Mesothelial cell of epicardium (in vitro differentiated cells): ENCODE results near the gene PAGR1. TPM values are rescaled to one million over a fixed set of nuclear protein-coding genes. Genes with fewer than 3 reads are reported as not detected.

Source experiments
- DNase-seq, 2 experiments: peaks; one replicate each; pipeline ENCODE4 v3.0.0; 2021; ENCODE audit warnings: low spot score in 2 of 2; ENCODE audit not compliant: unreplicated experiment in 2 of 2
- H3K27ac Mint-ChIP-seq: 2 replicates; pipeline ENCODE4 v1.8.0; 2021; ENCODE audit warnings: mixed read lengths
- H3K27me3 Mint-ChIP-seq: 2 replicates; pipeline ENCODE4 v1.8.0; 2021; ENCODE audit warnings: low read depth, mixed read lengths
- H3K36me3 Mint-ChIP-seq: 2 replicates; pipeline ENCODE4 v1.8.0; 2021; ENCODE audit warnings: mixed read lengths
- H3K4me1 Mint-ChIP-seq: 2 replicates; pipeline ENCODE4 v1.8.0; 2021; ENCODE audit warnings: mixed read lengths
- H3K4me3 Mint-ChIP-seq: 2 replicates; pipeline ENCODE4 v1.8.0; 2021; ENCODE audit warnings: mild to moderate bottlenecking, moderate library complexity, mixed read lengths
- H3K9me3 Mint-ChIP-seq: 2 replicates; pipeline ENCODE4 v1.8.0; 2021; ENCODE audit warnings: mixed read lengths
- total RNA-seq: library from RNA; stranded (reverse); gene quantifications from 3 replicates; pipeline ENCODE4 v1.2.1, GENCODE V29; 2021
- TF ChIP-seq, protein P1 (sequence below): fragments of 200-600 bp; sonication (generic); IDR thresholded peaks from one replicate; pipeline ENCODE4 v1.5.0; 2021; ENCODE audit warnings: antibody characterized with exemption; ENCODE audit not compliant: unreplicated experiment

PAGR1 gene
- total RNA-seq, 1 donor from 2014 or later, result 43.8 TPM

DNA sequence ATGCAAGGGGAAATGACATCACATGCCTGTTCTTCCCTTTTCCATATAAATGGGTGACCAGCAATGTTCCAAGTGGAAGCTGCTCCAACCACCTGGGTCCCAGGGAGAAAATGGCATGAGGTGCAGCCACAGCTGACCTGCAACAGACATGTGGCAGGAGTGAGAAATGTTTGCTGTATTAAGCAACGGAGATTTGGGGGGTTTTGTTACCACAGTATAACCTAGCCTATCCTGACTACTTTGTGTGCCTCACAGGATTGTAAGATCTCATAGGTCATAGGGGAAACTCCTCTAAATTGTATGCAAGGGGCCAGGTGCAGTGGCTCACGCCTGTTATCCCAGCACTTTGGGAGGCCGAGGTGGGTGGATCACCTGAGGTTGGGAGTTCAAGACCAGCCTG, 35.0 kb downstream of the PAGR1 start:
- peaks cover 16% of the 10 kb centered on the region for H3K4me1 Mint-ChIP-seq

DNA sequence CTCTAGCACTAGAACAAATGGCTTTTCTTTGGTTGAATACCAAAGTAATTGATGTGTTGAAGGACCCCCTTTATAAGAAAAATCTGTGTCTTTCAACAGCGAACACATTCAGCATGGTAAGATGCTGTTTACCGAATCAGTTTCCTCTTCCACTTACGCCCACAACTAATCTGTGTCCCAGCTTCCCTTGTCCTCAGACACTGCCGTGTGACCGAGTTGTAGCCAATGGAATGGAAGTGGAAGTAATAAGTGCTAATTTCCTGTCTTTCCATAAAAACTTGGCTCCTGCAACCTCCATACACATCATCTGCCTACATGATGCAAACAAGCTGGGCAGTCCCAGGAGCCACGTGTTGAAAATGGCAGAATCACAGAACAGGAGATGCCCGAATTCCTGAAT, 36.7 kb downstream of the PAGR1 start:
- H3K9me3 Mint-ChIP-seq, result no peaks in the 10 kb centered on the region
- TF ChIP-seq, protein P1, sequence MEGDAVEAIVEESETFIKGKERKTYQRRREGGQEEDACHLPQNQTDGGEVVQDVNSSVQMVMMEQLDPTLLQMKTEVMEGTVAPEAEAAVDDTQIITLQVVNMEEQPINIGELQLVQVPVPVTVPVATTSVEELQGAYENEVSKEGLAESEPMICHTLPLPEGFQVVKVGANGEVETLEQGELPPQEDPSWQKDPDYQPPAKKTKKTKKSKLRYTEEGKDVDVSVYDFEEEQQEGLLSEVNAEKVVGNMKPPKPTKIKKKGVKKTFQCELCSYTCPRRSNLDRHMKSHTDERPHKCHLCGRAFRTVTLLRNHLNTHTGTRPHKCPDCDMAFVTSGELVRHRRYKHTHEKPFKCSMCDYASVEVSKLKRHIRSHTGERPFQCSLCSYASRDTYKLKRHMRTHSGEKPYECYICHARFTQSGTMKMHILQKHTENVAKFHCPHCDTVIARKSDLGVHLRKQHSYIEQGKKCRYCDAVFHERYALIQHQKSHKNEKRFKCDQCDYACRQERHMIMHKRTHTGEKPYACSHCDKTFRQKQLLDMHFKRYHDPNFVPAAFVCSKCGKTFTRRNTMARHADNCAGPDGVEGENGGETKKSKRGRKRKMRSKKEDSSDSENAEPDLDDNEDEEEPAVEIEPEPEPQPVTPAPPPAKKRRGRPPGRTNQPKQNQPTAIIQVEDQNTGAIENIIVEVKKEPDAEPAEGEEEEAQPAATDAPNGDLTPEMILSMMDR, result no peak
- peaks cover 16% of the 10 kb centered on the region for H3K4me1 Mint-ChIP-seq
- no peak overlapping the region for H3K27ac Mint-ChIP-seq
- no peaks in the 10 kb centered on the region for H3K36me3 Mint-ChIP-seq
- H3K27me3 Mint-ChIP-seq, result no peaks in the 10 kb centered on the region
- no peak overlapping the region for H3K4me3 Mint-ChIP-seq
- no peak for DNase-seq

More for the DNA sequence above, 35.0 kb downstream of the PAGR1 start:
- no peaks in the 10 kb centered on the region for H3K9me3 Mint-ChIP-seq
- no peak for DNase-seq
- H3K4me3 Mint-ChIP-seq, result no peak overlapping the region
- TF ChIP-seq, protein P1, result no peak
- no peak overlapping the region for H3K27ac Mint-ChIP-seq
- H3K36me3 Mint-ChIP-seq, result no peaks in the 10 kb centered on the region
- no peaks in the 10 kb centered on the region for H3K27me3 Mint-ChIP-seq

DNA sequence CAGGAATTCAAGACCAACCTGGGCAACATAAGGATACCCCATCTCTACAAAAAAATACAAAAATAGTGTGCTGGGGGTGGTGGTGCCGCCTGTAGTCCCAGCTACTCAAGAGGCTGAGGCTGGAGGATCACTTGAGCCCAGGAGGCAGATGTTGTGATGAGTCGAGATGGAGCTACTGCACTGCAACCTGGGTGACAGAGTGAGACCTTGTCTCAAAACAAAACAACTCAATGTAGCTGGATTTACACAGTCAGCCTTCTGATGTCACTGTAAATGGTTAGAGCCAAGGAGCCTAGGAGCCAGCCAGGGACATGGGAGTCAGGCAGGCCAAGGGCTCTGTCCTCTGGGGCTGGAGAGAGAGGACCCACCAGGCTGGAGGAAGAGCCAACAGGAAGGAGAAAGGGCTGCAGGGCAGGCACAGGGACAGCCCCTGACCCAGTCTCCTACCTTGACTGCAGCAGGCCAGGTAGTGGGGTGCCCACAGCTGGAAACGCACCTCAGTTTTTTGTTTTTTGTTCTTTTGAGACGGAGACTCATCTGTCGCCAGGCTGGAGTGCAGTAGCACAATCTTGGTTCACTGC, 38.7 kb downstream of the PAGR1 start:
- Mint-ChIP-seq H3K4me1 (peaks cover 6% of the 10 kb centered on the region), H3K27ac (no peak overlapping the region), H3K4me3 (no peak overlapping the region), H3K36me3 (peaks cover 6% of the 10 kb centered on the region), H3K9me3 (no peaks in the 10 kb centered on the region), H3K27me3 (no peaks in the 10 kb centered on the region)
- TF ChIP-seq, protein P1, result no peak
- no peak for DNase-seq

DNA sequence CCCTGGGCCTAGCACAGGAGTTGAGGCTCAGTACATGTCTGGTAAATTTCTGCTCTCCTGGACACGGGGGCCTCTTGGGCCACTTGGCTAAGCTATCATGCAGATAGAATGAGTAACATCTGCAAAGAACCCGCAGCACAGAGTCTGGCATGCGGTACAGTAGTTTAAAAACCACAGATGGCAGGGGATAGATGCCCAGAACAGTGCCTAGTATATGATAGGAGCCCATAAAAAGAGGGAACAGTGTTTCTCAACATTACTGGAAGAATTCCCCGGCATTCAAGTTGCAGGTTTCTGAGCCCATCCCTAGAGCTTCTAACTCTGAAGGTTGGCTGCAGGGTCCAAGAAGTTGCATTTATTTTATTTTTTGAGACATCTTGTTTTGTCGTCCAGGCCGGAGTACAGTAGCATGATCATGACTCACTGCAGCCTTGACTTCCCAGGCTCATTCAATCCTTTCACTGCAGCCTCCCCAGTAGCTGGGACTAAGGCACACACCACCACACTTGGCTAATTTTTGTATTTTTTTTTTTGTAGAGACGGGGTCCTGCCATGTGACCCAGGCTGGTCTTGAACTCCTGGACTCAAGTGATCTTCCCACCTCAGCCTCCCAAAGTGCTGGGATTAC, 41.3 kb downstream of the PAGR1 start:
- Mint-ChIP-seq H3K36me3 (peaks cover 11% of the 10 kb centered on the region), H3K4me3 (no peak overlapping the region), H3K27ac (no peak overlapping the region), H3K9me3 (no peaks in the 10 kb centered on the region), H3K27me3 (no peaks in the 10 kb centered on the region), H3K4me1 (peaks cover 6% of the 10 kb centered on the region)
- TF ChIP-seq, protein P1, result no peak
- DNase-seq, result no peak

DNA sequence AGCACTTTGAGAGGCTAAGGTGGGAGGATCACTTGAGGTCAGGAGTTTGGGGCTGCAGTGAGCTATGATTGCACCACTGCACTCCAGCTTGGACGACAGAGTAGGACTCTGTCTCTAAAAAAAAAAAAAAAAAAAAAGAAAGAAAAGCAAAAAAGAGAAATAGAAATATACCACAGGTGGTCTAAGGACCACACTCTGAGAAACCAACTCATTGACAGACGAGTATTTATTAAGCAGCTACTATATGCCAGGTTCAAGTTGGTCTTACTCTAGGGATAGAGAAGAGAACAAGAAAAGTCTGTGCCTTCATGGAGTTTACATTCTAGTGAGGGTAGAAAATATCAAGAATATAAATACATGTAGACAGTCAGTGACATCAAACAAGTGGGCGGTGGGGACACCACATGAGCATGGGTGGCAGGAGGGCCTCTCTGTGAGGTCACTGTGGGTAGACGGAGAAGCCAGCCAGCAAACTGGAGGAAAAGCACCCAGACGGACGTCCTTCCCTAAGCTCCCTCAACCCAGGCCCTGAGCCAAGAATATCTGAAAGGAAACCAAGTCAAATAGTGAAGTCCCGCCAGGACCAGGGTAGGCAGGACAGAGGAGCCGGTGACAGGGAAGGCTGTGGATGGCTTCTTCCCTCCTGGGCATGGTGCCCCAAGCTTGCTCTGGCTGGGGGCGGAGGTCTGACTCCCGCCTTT, 42.3 kb downstream of the PAGR1 start:
- DNase-seq, result no peak
- no peaks in the 10 kb centered on the region for H3K9me3 Mint-ChIP-seq
- no peak overlapping the region for H3K27ac Mint-ChIP-seq
- TF ChIP-seq, protein P1, result no peak
- H3K27me3 Mint-ChIP-seq, result no peaks in the 10 kb centered on the region
- H3K36me3 Mint-ChIP-seq, result peaks cover 11% of the 10 kb centered on the region
- H3K4me3 Mint-ChIP-seq, result no peak overlapping the region
- H3K4me1 Mint-ChIP-seq, result peaks cover 8% of the 10 kb centered on the region
